Vagina (tissue), 2 donors: Measurements from ENCODE around the gene ATAD3B.

ENCODE experiments used
- POLR2A ChIP-seq, 2 donors: fragments of 450-650 bp; IDR thresholded peaks; one replicate each; pipeline ENCODE4 v1.6.1; 2017; ENCODE audit warnings: antibody characterized with exemption in 2 of 2, mild to moderate bottlenecking in 2 of 2, moderate library complexity in 2 of 2
- POLR2AphosphoS5 ChIP-seq, 2 donors: sonication (generic); formaldehyde crosslinking; IDR thresholded peaks; one replicate each; pipeline ENCODE4 v1.9.0; 2017; ENCODE audit warnings: antibody characterized with exemption in 2 of 2, mild to moderate bottlenecking in 2 of 2, low read depth in 1 of 2; ENCODE audit not compliant: insufficient read depth in 1 of 2
- TF ChIP-seq, protein P1 (sequence below), 3 experiments: fragments of 450-650 bp in 2 of 3; fragments of 200-600 bp in 1 of 3; sonication (generic) in 1 of 3; IDR thresholded peaks; one replicate each; pipeline ENCODE4 v1.5.1; 2017 to 2019; ENCODE audit warnings: antibody characterized with exemption in 3 of 3, mild to moderate bottlenecking in 2 of 3, moderate library complexity in 2 of 3

- TF ChIP-seq POLR2A (IDR thresholded peaks at IDR 0.05) (no peak), POLR2AphosphoS5 (IDR thresholded peaks at IDR 0.05; ENCODE audit: insufficient read depth in 1 of 2, low read depth in 1 of 2) (no peak)
- TF ChIP-seq, protein P1, sequence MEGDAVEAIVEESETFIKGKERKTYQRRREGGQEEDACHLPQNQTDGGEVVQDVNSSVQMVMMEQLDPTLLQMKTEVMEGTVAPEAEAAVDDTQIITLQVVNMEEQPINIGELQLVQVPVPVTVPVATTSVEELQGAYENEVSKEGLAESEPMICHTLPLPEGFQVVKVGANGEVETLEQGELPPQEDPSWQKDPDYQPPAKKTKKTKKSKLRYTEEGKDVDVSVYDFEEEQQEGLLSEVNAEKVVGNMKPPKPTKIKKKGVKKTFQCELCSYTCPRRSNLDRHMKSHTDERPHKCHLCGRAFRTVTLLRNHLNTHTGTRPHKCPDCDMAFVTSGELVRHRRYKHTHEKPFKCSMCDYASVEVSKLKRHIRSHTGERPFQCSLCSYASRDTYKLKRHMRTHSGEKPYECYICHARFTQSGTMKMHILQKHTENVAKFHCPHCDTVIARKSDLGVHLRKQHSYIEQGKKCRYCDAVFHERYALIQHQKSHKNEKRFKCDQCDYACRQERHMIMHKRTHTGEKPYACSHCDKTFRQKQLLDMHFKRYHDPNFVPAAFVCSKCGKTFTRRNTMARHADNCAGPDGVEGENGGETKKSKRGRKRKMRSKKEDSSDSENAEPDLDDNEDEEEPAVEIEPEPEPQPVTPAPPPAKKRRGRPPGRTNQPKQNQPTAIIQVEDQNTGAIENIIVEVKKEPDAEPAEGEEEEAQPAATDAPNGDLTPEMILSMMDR (IDR thresholded peaks at IDR 0.05), result no peak
Measured at GRCh38 chr1:1421907-1422464, 49.6 kb upstream of the ATAD3B start.
